Right forelimb (tissue), 1 donor: ENCODE measurements around the gene ZBP1.

ENCODE experiments used
- DNase-seq: peaks from one replicate; pipeline ENCODE4 v3.0.0-alpha.2; 2018

The ZBP1 gene

GRCh38 chr20:57568088-57568896 lies 51.9 kb downstream of the ZBP1 start:
- DNase-seq: no peak

- DNase-seq: no peak
Observed at GRCh38 chr20:57567471-57568079, 52.7 kb downstream of the ZBP1 start.

DNA sequence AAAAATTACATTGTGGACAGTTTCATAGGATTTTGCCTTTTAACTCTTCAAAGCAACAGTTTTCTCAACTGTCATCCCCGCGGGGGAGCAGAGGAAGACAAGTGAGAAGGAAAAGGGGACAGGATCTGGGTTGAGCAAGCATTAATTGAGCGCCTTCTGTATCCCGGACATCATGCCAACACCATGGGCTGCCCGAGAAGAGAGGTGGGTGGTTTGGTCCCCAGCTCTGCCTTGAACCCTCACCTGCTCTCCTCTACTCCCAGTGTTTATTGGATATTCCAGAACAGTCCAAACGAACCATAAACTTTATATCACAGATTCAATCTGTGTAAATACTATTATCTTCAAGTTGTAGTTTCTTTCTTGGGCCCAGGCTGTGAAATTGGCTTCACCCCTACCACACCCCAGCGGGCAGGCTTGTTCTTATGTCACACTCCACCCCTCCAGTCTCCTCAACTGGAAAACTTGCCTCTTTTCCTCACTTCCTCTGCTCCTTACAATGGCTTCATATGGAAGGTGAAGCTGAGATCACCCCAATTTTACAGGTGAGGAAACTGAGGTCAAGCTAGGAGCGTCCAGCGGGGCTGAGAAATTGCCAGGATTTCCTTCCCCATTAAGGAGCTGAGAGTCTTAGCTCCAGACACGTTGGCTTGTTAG lies 53.3 kb downstream of the ZBP1 start:
- no peak for DNase-seq

- no peak for DNase-seq
Observed at GRCh38 chr20:57566399-57566798, 53.8 kb downstream of the ZBP1 start.

DNA sequence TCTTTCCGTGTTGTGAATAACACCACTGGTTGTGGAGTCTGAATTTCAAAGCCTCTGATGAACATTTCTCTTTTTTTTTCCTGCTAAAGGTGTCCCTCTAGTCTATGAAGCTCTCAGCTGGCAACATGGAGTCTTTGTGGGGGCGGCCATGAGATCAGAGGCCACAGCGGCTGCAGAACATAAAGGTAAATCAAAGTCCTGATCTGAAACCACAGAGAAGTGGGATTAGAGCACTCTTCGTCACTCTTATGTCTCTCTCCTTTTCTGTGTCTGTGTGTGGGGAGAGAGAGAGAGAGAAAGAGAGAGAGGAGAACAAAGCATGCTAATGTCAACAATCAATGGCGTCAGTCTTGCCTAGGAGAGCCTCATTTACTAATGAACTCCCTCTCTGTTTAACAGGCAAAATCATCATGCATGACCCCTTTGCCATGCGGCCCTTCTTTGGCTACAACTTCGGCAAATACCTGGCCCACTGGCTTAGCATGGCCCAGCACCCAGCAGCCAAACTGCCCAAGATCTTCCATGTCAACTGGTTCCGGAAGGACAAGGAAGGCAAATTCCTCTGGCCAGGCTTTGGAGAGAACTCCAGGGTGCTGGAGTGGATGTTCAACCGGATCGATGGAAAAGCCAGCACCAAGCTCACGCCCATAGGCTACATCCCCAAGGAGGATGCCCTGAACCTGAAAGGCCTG lies 55.1 kb downstream of the ZBP1 start:
- no peak for DNase-seq

DNA sequence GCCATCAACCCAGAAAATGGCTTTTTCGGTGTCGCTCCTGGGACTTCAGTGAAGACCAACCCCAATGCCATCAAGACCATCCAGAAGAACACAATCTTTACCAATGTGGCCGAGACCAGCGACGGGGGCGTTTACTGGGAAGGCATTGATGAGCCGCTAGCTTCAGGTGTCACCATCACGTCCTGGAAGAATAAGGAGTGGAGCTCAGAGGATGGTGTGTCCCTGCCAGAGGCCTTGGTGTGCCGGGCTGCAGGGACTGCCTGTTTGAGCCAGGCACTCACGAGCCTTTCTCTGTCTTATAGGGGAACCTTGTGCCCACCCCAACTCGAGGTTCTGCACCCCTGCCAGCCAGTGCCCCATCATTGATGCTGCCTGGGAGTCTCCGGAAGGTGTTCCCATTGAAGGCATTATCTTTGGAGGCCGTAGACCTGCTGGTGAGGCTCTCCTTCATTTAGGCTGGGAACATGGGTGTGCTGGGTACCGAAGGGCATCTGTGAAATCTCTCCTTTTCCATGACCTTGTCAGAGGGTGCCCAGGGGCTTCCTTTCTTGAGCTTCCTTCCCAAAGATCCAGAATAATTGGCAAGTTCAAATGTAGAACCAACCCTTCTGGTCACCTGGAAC lies 55.9 kb downstream of the ZBP1 start:
- DNase-seq: no peak

DNA sequence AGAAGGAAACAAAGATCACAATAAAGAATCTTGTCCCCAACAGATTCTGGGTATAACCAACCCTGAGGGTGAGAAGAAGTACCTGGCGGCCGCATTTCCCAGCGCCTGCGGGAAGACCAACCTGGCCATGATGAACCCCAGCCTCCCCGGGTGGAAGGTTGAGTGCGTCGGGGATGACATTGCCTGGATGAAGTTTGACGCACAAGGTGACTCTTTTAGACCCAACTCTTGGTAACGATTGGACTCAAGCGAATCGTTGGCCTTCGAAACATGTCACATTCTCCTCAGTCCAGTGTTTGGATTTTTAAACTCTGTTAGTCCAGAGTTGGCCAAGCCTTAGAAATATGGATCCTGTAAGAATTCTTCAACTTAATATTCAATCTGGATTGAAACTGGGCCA lies 56.7 kb downstream of the ZBP1 start:
- no peak for DNase-seq

DNA sequence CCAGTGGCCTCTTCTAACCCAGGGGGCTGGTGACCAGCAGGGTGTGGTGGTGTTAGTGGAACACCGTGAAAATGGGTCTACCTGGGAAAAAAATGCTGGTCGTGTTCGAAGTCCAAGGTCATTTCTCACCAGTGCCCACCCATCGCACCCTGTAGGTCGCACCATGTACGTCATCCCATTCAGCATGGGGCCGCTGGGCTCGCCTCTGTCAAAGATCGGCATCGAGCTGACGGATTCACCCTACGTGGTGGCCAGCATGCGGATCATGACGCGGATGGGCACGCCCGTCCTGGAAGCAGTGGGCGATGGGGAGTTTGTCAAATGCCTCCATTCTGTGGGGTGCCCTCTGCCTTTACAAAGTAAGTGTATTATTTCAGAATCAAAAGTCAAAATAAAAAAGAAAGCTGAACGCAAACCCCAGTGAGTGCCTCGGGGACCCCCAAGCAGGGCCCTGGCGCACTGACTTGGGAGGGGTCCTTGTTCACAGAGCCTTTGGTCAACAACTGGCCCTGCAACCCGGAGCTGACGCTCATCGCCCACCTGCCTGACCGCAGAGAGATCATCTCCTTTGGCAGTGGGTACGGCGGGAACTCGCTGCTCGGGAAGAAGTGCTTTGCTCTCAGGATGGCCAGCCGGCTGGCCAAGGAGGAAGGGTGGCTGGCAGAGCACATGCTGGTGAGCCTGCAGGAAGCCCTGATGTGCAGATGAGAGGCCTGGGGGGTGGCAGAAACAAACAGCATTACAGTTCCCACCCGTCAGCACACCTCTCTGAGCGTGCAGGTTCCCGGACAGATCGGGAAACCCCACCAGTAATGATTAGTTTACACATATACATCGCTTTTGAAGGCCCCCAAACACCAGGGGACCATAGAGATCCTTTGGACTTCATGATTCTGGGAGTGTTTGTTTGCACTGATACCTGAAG lies 57.4 kb downstream of the ZBP1 start:
- DNase-seq: no peak

DNA sequence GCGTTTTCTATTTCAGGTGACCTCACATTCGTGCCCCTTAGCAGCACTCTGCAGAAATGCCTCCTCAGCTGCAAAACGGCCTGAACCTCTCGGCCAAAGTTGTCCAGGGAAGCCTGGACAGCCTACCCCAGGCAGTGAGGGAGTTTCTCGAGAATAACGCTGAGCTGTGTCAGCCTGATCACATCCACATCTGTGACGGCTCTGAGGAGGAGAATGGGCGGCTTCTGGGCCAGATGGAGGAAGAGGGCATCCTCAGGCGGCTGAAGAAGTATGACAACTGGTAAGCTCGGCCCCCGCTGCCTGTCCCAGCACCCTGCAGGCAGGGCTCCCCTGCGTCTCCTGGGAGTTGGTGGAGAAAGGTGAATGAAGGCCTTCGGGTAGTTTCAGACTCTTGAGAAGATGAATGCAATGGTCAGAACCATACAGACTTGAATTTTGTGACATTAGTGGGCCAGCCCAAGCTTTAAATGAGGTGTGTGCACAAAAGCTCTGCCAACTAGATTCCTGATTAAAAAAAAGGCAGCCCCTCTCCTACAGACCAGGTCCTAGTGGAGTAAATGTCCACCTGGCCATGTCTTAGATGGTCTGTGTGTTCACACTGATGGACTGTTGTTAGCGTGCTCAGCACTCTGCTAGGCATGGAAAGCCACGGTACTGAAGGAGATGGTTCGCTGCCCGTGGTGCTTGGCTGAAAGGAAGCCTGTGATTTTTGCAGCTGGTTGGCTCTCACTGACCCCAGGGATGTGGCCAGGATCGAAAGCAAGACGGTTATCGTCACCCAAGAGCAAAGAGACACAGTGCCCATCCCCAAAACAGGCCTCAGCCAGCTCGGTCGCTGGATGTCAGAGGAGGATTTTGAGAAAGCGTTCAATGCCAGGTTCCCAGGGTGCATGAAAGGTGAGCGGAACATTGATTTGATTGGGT lies 58.6 kb downstream of the ZBP1 start:
- no peak for DNase-seq

DNA sequence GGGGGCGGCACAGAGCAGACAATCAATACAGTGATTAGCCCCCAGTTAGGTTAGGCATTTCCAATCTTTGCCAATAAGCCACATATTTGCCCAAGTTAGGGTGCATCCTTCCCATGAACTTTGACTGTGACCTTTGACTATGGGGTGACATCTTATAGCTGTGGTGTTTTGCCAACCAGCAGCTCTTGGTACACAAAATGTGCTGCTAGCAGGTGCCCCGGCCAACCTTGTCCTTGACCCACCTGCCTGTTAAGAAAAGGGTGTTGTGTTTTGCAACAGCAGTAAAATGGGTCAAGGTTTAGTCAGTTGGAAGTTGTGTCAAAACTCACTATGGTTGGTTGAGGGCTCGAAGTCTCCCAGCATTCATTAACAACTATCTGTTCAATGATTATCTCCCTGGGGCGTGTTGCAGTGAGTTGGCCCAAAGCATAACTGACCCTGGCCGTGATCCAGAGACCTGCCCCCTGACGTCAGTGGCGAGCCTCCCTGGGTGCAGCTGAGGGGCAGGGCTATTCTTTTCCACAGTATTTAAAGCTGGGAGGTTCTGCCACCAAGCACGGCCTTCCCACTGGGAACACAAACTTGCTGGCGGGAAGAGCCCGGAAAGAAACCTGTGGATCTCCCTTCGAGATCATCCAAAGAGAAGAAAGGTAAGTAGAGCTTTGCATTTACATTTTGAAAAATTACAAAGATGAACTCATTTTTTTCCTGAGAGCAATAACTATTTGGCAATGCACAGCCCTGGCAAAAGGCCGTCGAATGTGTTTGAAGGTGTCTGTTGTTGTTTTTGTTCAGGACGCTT lies 59.5 kb downstream of the ZBP1 start, which contains the start of gene PCK1:
Gene PCK1 (plus strand): TSS at position 557 of the 802 bp plus-strand sequence. CDS start 302 bp downstream, outside the sequence.
- peak; percentile 54 for DNase-seq

- no peak for DNase-seq
Observed at GRCh38 chr20:57559658-57560553, 60.3 kb downstream of the ZBP1 start.

GRCh38 chr20:57559289-57559634 lies 61.0 kb downstream of the ZBP1 start:
- no peak for DNase-seq

DNA sequence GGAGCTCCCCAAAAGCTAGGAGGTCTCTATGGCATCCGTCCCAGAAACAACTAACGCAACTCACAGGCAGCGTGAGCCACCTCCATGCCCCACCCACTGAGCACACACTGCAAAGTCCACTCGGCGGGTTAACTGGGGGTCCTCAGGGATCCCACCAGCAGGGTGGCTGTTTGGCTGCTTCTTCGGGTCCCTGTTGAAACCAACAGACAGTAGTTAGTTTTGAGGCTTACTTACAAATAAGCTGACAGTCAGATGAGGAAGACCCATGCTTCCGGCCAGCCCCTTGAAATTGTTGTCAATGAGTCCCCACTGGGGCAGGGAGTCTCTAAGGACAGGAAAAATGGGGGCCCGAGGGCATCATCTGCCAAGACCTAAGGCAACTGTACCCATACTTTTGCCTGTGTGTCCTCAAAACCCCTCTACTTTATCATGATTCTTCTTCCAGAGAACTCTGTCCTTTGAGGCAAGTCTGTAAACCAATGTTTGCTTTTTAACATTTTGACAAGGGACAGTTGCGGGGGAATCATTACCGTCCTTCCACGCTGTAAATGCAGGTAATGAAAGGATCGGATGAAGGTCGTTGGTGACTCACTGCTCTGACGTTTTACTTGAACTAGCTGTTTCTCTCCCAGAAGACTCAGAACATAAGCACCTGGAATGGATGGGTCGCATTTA lies 61.5 kb downstream of the ZBP1 start:
- no peak for DNase-seq

DNA sequence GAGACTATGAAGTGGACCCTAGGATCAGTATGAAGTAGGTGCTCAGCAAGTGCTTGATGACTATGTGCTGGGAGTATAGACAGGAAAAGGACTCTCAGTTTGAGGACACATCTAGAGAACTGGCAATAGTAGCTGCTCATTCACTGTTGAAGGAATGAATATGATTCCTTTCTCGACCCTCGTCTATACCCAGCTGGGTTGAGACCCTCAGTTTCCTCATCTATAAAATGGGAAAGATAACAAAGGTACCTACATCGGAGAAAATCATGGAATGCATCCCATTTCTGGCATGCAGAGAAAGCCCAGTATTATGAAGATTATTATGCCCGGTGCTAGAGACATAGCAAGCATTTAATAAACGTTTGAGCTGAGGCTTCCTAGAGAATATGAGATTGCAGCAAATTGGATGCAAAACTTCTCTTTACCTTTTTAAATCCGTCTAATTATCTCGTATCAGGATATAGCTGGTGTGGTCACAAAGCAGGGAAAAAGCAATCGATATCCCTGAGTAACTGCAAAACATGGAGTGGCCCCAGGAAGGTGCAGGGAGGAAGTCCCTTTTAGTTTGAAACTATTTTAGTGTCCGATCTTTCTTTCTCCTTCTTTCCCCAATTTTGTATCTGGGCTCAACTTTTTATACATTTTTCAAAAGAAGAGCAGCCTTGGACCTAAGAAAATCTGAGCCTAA lies 62.2 kb downstream of the ZBP1 start:
- DNase-seq: no peak

DNA sequence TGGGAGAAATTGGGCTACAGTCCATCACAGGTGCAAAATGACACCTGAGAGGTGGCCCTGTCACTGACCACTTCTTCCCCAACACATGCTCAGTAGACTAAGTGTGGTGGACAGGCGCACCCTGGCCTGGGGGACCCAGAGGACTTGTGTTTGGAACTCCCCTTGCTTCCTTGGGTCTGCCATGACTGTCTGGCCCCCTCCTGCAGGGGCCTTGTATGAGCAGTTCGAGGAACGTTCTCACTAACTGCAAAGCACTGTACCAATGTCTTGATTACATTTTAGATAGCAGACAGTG lies 63.3 kb downstream of the ZBP1 start:
- no peak for DNase-seq

- no peak for DNase-seq
Observed at GRCh38 chr20:57555457-57556184, 64.6 kb downstream of the ZBP1 start.
